ENCODE data around the gene GSTT4.

- TF ChIP-seq CTCF (IDR thresholded peaks at IDR 0.05; ENCODE audit: borderline replicate concordance, extremely low read depth, low read length, poor library complexity, severe bottlenecking) (no peak), EZH2 (IDR thresholded peaks at IDR 0.05; ENCODE audit: borderline replicate concordance, low read depth, low read length, severe bottlenecking) (no peak)
These were observed 30.0 kb upstream of the GSTT4 start for GRCh38 chr22:24035296-24035695.
